GM12865 (cell line): Measurements from ENCODE around the gene GOLGA6L10.

Experiments used
- DNase-seq: peaks from one replicate; pipeline ENCODE4 v3.0.0; 2010; ENCODE audit warnings: low read depth
- H3K4me3 ChIP-seq: 2 replicates; pipeline ENCODE4 v1.5.1; 2011; ENCODE audit warnings: mild to moderate bottlenecking, low read depth, low read length, control low read depth
- TF ChIP-seq, protein P1 (sequence below): IDR thresholded peaks from 2 replicates; pipeline ENCODE4 v1.5.1; 2011; ENCODE audit warnings: low read length, control low read depth, low read depth, inconsistent platforms; ENCODE audit not compliant: insufficient read depth; ENCODE audit errors: missing control alignments

GOLGA6L10 gene

DNA sequence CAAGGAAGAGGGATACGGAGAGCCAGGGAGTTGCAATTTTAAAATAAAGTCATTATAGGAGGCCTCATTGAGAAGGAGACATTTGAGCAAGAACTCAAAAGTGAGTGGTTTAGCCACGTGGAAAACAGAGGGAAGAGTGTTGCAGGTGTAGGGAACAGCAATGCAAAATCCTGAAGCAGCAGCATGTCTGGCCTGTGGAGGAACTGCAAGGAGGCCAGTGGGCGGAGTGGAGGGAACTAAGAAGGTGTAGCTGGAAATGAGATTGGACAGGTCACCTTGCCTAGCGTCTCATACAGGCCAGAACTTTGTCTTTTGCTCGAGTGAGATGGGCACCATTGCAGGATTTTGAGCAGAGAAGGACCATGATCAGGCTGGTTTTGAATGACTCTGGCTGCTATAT, 51.7 kb downstream of the GOLGA6L10 start:
- no peak overlapping the region for H3K4me3 ChIP-seq
- TF ChIP-seq, protein P1, sequence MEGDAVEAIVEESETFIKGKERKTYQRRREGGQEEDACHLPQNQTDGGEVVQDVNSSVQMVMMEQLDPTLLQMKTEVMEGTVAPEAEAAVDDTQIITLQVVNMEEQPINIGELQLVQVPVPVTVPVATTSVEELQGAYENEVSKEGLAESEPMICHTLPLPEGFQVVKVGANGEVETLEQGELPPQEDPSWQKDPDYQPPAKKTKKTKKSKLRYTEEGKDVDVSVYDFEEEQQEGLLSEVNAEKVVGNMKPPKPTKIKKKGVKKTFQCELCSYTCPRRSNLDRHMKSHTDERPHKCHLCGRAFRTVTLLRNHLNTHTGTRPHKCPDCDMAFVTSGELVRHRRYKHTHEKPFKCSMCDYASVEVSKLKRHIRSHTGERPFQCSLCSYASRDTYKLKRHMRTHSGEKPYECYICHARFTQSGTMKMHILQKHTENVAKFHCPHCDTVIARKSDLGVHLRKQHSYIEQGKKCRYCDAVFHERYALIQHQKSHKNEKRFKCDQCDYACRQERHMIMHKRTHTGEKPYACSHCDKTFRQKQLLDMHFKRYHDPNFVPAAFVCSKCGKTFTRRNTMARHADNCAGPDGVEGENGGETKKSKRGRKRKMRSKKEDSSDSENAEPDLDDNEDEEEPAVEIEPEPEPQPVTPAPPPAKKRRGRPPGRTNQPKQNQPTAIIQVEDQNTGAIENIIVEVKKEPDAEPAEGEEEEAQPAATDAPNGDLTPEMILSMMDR: no peak
- no peak for DNase-seq

DNA sequence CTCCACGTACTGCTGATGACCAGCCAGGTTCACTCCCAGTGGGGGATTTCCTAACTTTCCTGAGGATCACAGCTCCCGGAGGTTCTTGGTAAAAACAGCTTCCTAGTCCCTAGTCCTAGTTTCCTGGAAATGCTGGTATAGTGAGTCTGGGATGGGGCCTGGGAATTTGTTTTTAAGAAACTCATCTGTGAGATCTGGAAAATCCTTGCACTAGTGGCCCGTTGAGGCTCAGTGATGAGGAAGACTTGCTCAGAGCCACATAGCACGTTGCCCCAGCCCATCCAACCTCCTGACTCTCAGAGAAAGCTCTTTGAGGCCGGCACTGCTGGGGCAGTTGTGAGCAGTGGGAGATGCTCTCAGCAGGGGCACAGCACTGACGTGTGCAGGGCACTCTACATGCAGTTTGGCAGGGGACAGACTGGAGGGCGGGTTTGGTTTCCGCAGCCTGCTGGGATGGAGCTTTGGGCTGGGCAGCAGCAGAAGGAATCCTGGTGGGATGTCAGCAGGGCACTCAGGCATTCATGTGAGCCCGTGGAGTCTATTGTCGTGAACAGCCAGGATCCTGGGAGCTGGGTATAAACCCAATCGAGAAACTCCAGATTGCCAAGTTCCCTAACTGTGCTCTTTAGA, 55.1 kb downstream of the GOLGA6L10 start:
- no peak overlapping the region for H3K4me3 ChIP-seq
- no peak for DNase-seq
- TF ChIP-seq, protein P1: no peak

DNA sequence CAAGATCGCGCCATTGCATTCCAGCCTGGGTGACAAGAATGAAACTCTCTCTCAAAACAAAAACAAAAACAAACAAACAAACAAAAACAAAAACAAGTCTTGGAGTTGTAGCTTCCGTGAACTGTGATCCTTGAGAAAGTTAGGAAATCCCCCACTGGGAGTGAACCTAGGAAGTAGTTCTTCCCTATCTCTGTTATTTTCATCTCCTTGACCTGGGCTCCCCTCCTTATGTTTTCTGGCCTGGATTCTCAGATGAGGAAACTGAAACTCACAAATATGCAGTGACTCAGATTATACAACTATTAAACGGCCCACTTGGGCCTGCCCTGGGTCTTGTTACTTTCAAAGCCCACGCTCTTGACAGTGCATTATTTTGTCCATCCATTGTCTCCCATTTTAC, 57.0 kb downstream of the GOLGA6L10 start:
- no peak overlapping the region for H3K4me3 ChIP-seq
- DNase-seq: no peak
- TF ChIP-seq, protein P1: no peak
